SK-N-MC (cell line): Measurements from ENCODE around the gene MKRN1.

Experiments
- EZH2 ChIP-seq: fragments of 200-600 bp; sonication (generic); IDR thresholded peaks from one replicate; pipeline ENCODE4 v1.6.1; 2017; ENCODE audit warnings: antibody characterized with exemption
- FOXP2 ChIP-seq: optimal IDR thresholded peaks from 2 replicates; pipeline ENCODE3; 2011; ENCODE audit warnings: mild to moderate bottlenecking, moderate library complexity; ENCODE audit not compliant: insufficient read depth; ENCODE audit errors: extremely low read length, control extremely low read depth
- POLR2AphosphoS5 ChIP-seq: IDR thresholded peaks from 2 replicates; pipeline ENCODE4 v1.6.1; 2012; ENCODE audit warnings: mild to moderate bottlenecking, low read depth, low read length, borderline replicate concordance

DNA sequence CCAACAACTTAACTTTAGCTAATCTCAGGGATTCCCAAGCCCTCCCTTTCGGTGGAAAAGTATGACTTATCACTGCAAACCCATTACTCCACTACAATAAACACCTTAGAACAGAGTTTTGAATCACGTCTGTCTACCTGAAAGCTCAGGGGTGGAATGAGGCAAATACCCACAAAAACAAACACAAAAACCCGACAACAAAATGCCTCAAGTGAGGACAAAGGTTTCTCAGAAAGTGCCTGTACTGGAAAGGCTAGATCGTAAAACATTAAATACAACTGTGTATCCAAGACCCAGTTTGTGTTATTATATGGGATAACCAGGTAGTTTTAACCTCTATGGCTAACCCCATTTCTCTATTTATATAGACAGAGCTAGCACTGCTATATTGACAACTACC is 26.0 kb downstream of the MKRN1 start:
- TF ChIP-seq EZH2, result no peak
- no peak for TF ChIP-seq POLR2AphosphoS5
- TF ChIP-seq FOXP2, result no peak
